H1 (cell line): ENCODE data around the gene HACL1. TPM values are rescaled to one million over a fixed set of nuclear protein-coding genes. Genes with fewer than 3 reads are reported as not detected.

Experiments used
- CTCF ChIA-PET: fragments of 300-600 bp; sonication (Branson Sonifier 250); formaldehyde crosslinking; loops from one replicate; lab custom pipeline; 2021; ENCODE audit not compliant: partially characterized antibody; lab: Charles Lee
- POLR2A ChIA-PET: fragments of 300-600 bp; sonication (Branson Sonifier 250); formaldehyde crosslinking; loops from one replicate; lab custom pipeline; 2021; ENCODE audit warnings: inconsistent platforms; ENCODE audit not compliant: partially characterized antibody; lab: Charles Lee
- DNase-seq, 2 experiments: peaks; one replicate each; pipeline versions ENCODE4 v3.0.0 to v3.0.0-alpha.2; 2010 to 2022; ENCODE audit warnings: low spot score in 2 of 2, low read depth in 1 of 2, mixed read lengths in 1 of 2
- FAIRE-seq: peaks from 2 replicates; lab custom pipeline; 2011; peaks lifted over from hg19 to GRCh38; lab: Jason Lieb, UNC
- H2AFZ ChIP-seq: 2 replicates; pipeline ENCODE4 v1.8.1; 2012; ENCODE audit warnings: low read length, inconsistent platforms
- H2AK5ac ChIP-seq: 2 replicates; pipeline ENCODE4 v1.6.1; 2013; ENCODE audit warnings: low read depth, low read length
- H2BK120ac ChIP-seq: replicated peaks from 2 replicates; pipeline ENCODE3; 2013; ENCODE audit warnings: low read depth, low read length, inconsistent platforms
- H2BK12ac ChIP-seq: 2 replicates; pipeline ENCODE4 v1.6.1; 2013; ENCODE audit warnings: low read depth, low read length
- H2BK15ac ChIP-seq: 2 replicates; pipeline ENCODE4 v1.6.1; 2013; ENCODE audit warnings: low read length
- H2BK20ac ChIP-seq: 2 replicates; pipeline ENCODE4 v1.6.1; 2013; ENCODE audit warnings: low read length
- H2BK5ac ChIP-seq: 2 replicates; pipeline ENCODE4 v1.6.1; 2013; ENCODE audit warnings: low read depth, low read length
- H3K14ac ChIP-seq: 2 replicates; pipeline ENCODE4 v1.6.1; 2013; ENCODE audit warnings: inconsistent platforms; ENCODE audit not compliant: insufficient read length
- H3K18ac ChIP-seq: 2 replicates; pipeline ENCODE4 v1.6.1; 2013; ENCODE audit warnings: low read length; ENCODE audit errors: extremely low read depth
- H3K23ac ChIP-seq: 2 replicates; pipeline ENCODE4 v1.6.1; 2013; ENCODE audit warnings: inconsistent platforms; ENCODE audit not compliant: insufficient read length
- H3K23me2 ChIP-seq: 2 replicates; pipeline ENCODE4 v1.6.1; 2013; ENCODE audit warnings: low read depth, low read length
- H3K27ac ChIP-seq: 2 replicates; pipeline ENCODE4 v1.6.1; 2011; ENCODE audit warnings: low read depth, low read length, inconsistent platforms
- H3K27me3 ChIP-seq, 4 experiments: replicated peaks in 1 of 4; 1 replicate in 1 of 4; 2 replicates in 3 of 4; pipeline versions ENCODE4 v1.6.1 to v1.8.1; 2011 to 2013; ENCODE audit warnings: low read length in 3 of 4, mild to moderate bottlenecking in 3 of 4, inconsistent platforms in 2 of 4, mixed read lengths in 2 of 4, moderate library complexity in 1 of 4; ENCODE audit not compliant: control insufficient read depth in 3 of 4, insufficient read depth in 3 of 4; ENCODE audit errors: extremely low read depth in 1 of 4
- H3K36me3 ChIP-seq, 4 experiments: 2 replicates each; pipeline versions ENCODE4 v1.6.1 to v1.8.1; 2011 to 2013; ENCODE audit warnings: mild to moderate bottlenecking in 4 of 4, low read length in 3 of 4, moderate library complexity in 2 of 4, control low read depth in 1 of 4, inconsistent platforms in 1 of 4; ENCODE audit not compliant: insufficient read depth in 4 of 4, control insufficient read depth in 2 of 4
- H3K4ac ChIP-seq: replicated peaks from 2 replicates; pipeline ENCODE3; 2013; ENCODE audit warnings: low read length, low read depth, mixed read lengths, inconsistent platforms; ENCODE audit not compliant: insufficient read length
- H3K4me1 ChIP-seq, 4 experiments: replicated peaks in 1 of 4; 1 replicate in 1 of 4; 2 replicates in 3 of 4; pipeline versions ENCODE4 v1.6.1 to v1.8.1; 2011 to 2013; ENCODE audit warnings: low read length in 3 of 4, inconsistent platforms in 2 of 4, mixed read lengths in 1 of 4; ENCODE audit not compliant: insufficient read depth in 4 of 4, control insufficient read depth in 3 of 4
- H3K4me2 ChIP-seq, 2 experiments: 2 replicates each; pipeline versions ENCODE4 v1.6.1 to v1.8.1; 2011 to 2013; ENCODE audit warnings: low read depth in 2 of 2, low read length in 2 of 2, control low read depth in 1 of 2, inconsistent platforms in 1 of 2, mild to moderate bottlenecking in 1 of 2; ENCODE audit not compliant: insufficient read depth in 1 of 2
- H3K4me3 ChIP-seq, 4 experiments: fragments of 200-600, 300-600 bp in 1 of 4; sonication (generic), shearing (Covaris generic), sonication (Bioruptor Twin) in 1 of 4; 2 replicates each; pipeline versions ENCODE4 v1.5.1 to v1.8.1; 2011 to 2016; ENCODE audit warnings: low read length in 4 of 4, low read depth in 3 of 4, control low read depth in 2 of 4, inconsistent platforms in 2 of 4, mild to moderate bottlenecking in 2 of 4, mixed read lengths in 1 of 4, moderate library complexity in 1 of 4; ENCODE audit not compliant: insufficient read depth in 2 of 4; ENCODE audit errors: extremely low read depth in 1 of 4
- H3K56ac ChIP-seq: replicated peaks from 2 replicates; pipeline ENCODE3; 2013; ENCODE audit warnings: low read depth, mild to moderate bottlenecking, mixed read lengths, low read length, inconsistent platforms; ENCODE audit not compliant: insufficient read length
- H3K79me1 ChIP-seq: 2 replicates; pipeline ENCODE4 v1.6.1; 2013; ENCODE audit warnings: low read depth, low read length, control low read depth
- H3K79me2 ChIP-seq, 2 experiments: 2 replicates each; pipeline versions ENCODE4 v1.6.1 to v1.8.1; 2012 to 2013; ENCODE audit warnings: low read length in 2 of 2, mild to moderate bottlenecking in 2 of 2, inconsistent platforms in 1 of 2; ENCODE audit not compliant: insufficient read depth in 2 of 2, control insufficient read depth in 1 of 2
- H3K9ac ChIP-seq, 4 experiments: replicated peaks in 1 of 4; 1 replicate in 1 of 4; 2 replicates in 3 of 4; pipeline versions ENCODE4 v1.6.1 to v1.8.1; 2011 to 2013; ENCODE audit warnings: low read depth in 3 of 4, low read length in 3 of 4, control low read depth in 2 of 4, mild to moderate bottlenecking in 2 of 4, moderate library complexity in 2 of 4, inconsistent platforms in 1 of 4; ENCODE audit errors: extremely low read depth in 1 of 4
- H3K9me3 ChIP-seq, 2 experiments: 2 replicates each; pipeline versions ENCODE4 v1.6.1 to v1.8.1; 2012 to 2013; ENCODE audit warnings: mild to moderate bottlenecking in 2 of 2, moderate library complexity in 2 of 2, control low read depth in 1 of 2, inconsistent platforms in 1 of 2, low read depth in 1 of 2, low read length in 1 of 2, mixed read lengths in 1 of 2; ENCODE audit not compliant: insufficient read depth in 2 of 2
- H4K20me1 ChIP-seq, 2 experiments: replicated peaks in 1 of 2; 2 replicates each; pipeline versions ENCODE3 to v1.8.1; 2011 to 2013; ENCODE audit warnings: inconsistent platforms in 2 of 2, low read length in 2 of 2, mild to moderate bottlenecking in 1 of 2; ENCODE audit not compliant: insufficient read depth in 2 of 2, control insufficient read depth in 1 of 2
- H4K5ac ChIP-seq: 2 replicates; pipeline ENCODE4 v1.6.1; 2013; ENCODE audit warnings: low read length, low read depth, mixed read lengths, inconsistent platforms; ENCODE audit not compliant: insufficient read length
- H4K8ac ChIP-seq: 2 replicates; pipeline ENCODE4 v1.8.0; 2013; ENCODE audit warnings: mild to moderate bottlenecking, moderate library complexity, low read length, inconsistent platforms; ENCODE audit not compliant: insufficient read depth; ENCODE audit errors: extremely low read depth
- H4K91ac ChIP-seq: replicated peaks from 2 replicates; pipeline ENCODE3; 2013; ENCODE audit warnings: low read length, mixed read lengths, inconsistent platforms; ENCODE audit not compliant: insufficient read length
- BCL11A ChIP-seq, 2 experiments: IDR thresholded peaks; one replicate each; pipeline ENCODE4 v1.6.1; 2011; ENCODE audit warnings: low read depth in 2 of 2, low read length in 2 of 2, mild to moderate bottlenecking in 2 of 2
- CEBPB ChIP-seq: IDR thresholded peaks from 2 replicates; pipeline ENCODE4 v1.6.1; 2012; ENCODE audit warnings: low read depth, low read length
- CREB1 ChIP-seq: IDR thresholded peaks from 2 replicates; pipeline ENCODE4 v1.6.1; 2012; ENCODE audit warnings: inconsistent platforms
- GTF2F1 ChIP-seq: IDR thresholded peaks from 2 replicates; pipeline ENCODE4 v1.6.1; 2012; ENCODE audit warnings: low read depth, low read length, improper control_type of control experiment, borderline replicate concordance
- KDM4A ChIP-seq: IDR thresholded peaks from one replicate; pipeline ENCODE4 v1.7.1; 2012; ENCODE audit warnings: low read depth, mild to moderate bottlenecking, moderate library complexity, low read length, inconsistent platforms; ENCODE audit not compliant: severe bottlenecking
- PHF8 ChIP-seq: fragments of 200-600 bp; sonication (generic); conservative IDR thresholded peaks from 2 replicates; pipeline ENCODE4 v1.7.1; 2012; ENCODE audit warnings: low read depth, mild to moderate bottlenecking, inconsistent platforms, low read length, moderate library complexity
- POLR2A ChIP-seq, 2 experiments: IDR thresholded peaks; 1 replicate in 1 of 2; 2 replicates in 1 of 2; pipeline ENCODE4 v1.6.1; 2011; ENCODE audit warnings: low read depth in 2 of 2, low read length in 2 of 2, mild to moderate bottlenecking in 2 of 2; ENCODE audit errors: control extremely low read depth in 1 of 2
- RNF2 ChIP-seq: fragments of 200-900, 300-1000 bp; sonication (generic); IDR thresholded peaks from 2 replicates; pipeline ENCODE4 v1.7.1; 2016; ENCODE audit warnings: borderline replicate concordance, low read depth, mild to moderate bottlenecking, antibody characterized with exemption, low read length; ENCODE audit not compliant: poor library complexity, severe bottlenecking; ENCODE audit errors: missing control alignments
- SIN3A ChIP-seq, 2 experiments: IDR thresholded peaks in 1 of 2; conservative IDR thresholded peaks in 1 of 2; 2 replicates each; pipeline ENCODE4 v1.6.1; 2011 to 2012; ENCODE audit warnings: low read length in 2 of 2, improper control_type of control experiment in 1 of 2, low read depth in 1 of 2, mild to moderate bottlenecking in 1 of 2
- SIX5 ChIP-seq: IDR thresholded peaks from 2 replicates; pipeline ENCODE4 v1.6.1; 2011; ENCODE audit warnings: mild to moderate bottlenecking, low read depth, low read length
- SP2 ChIP-seq: IDR thresholded peaks from 2 replicates; pipeline ENCODE4 v1.6.1; 2012; ENCODE audit warnings: mild to moderate bottlenecking, low read length, inconsistent platforms
- TBP ChIP-seq: IDR thresholded peaks from 2 replicates; pipeline ENCODE4 v1.6.1; 2011; ENCODE audit warnings: low read depth, low read length, improper control_type of control experiment
- TEAD4 ChIP-seq: IDR thresholded peaks from 2 replicates; pipeline ENCODE4 v1.6.1; 2012; ENCODE audit warnings: low read depth, low read length, inconsistent platforms, mixed read lengths
- YY1 ChIP-seq: IDR thresholded peaks from 2 replicates; pipeline ENCODE4 v1.6.1; 2011; ENCODE audit warnings: low read depth, mild to moderate bottlenecking, low read length
- WGBS, 2 experiments: shearing (Covaris generic) in 1 of 2; methylation state at CpG; one replicate each; pipeline versions ENCODE4 v1.1.6 to v1.1.7; 2013 to 2015; ENCODE audit warnings: low lambda C conversion rate in 2 of 2, mixed read lengths in 2 of 2, inconsistent platforms in 1 of 2, low coverage in 1 of 2, missing lambda C conversion rate in 1 of 2; ENCODE audit not compliant: insufficient replicate concordance in 2 of 2, insufficient coverage in 1 of 2, insufficient read length in 1 of 2; ENCODE audit errors: extremely low coverage in 1 of 2, missing lambda C conversion rate in 1 of 2; 5-methylcytosine and 5-hydroxymethylcytosine counted together
- polyA plus RNA-seq, 7 experiments: library from polyadenylated mRNA; depleted of rRNA in 3 of 7; stranded (reverse) in 5 of 7; unstranded in 2 of 7; fragments of >200 nt in 5 of 7; fragments of 200-250 nt in 2 of 7; gene quantifications; 1 replicate in 5 of 7; 2 replicates in 1 of 7; 4 replicates in 1 of 7; pipeline versions ENCODE4 v1.2.1 to v1.2.3, GENCODE V29; 2011 to 2013; ENCODE audit warnings: missing spikeins in 2 of 7, mixed read lengths in 2 of 7
- total RNA-seq: library from RNA; stranded (reverse); fragmentation: NEBNext Ultra II Directional; extraction: Animal tissue kit (Norgen Biotek cat#: 25700); gene quantifications from 2 replicates; pipeline ENCODE4 v1.2.1, GENCODE V29; 2021

Gene HACL1
- total and polyA plus RNA-seq, 2 of the 8 experiments (the other 6 are each of a cell fraction or from before 2014, with no cell fraction given) = 38.2 to 46.0 TPM

GRCh38 chr3:15541371-15541770 is 60.0 kb downstream of the HACL1 start:
- Histone ChIP-seq H3K18ac (no peak overlapping the region), H3K27ac (no peak overlapping the region), H3K4me1 (no peaks in the 10 kb centered on the region), H3K27me3 (no peaks in the 10 kb centered on the region), H3K36me3 (no peaks in the 10 kb centered on the region), H2BK15ac (no peak overlapping the region), H4K8ac (no peak overlapping the region), H2BK20ac (no peak overlapping the region), H2AFZ (no peak overlapping the region), H3K4me2 (no peak overlapping the region), H4K5ac (no peak overlapping the region), H3K23me2 (no peaks in the 10 kb centered on the region), H2BK12ac (no peak overlapping the region), H3K56ac (no peak overlapping the region), H3K4ac (no peak overlapping the region), H2BK5ac (no peak overlapping the region), H3K9me3 (no peaks in the 10 kb centered on the region), H4K20me1 (no peaks in the 10 kb centered on the region), H2BK120ac (no peak overlapping the region), H3K4me3 (no peak overlapping the region), H2AK5ac (no peak overlapping the region), H4K91ac (no peak overlapping the region), H3K23ac (no peak overlapping the region), H3K79me1 (no peaks in the 10 kb centered on the region), H3K79me2 (no peaks in the 10 kb centered on the region), H3K14ac (no peak overlapping the region), H3K9ac (no peak overlapping the region)
- FAIRE-seq = no peak
- DNase-seq = no peak
- ChIA-PET POLR2A (no interaction called here), CTCF (interaction anchor here (0.6 to 4.1 kb wide), 6 partner anchors 10 to 175 kb away, joined by 3 to 24 read pairs (median 4); no protein-coding TSS in a partner anchor)
- WGBS, 2 experiments = 93% methylated on average over 4 of the region's 4 CpGs; no CpG with 5 or more reads in 1 of the 2 experiments
- TF ChIP-seq YY1 = no peak
- TF ChIP-seq POLR2A (IDR thresholded peaks at IDR 0.05; ENCODE audit: control extremely low read depth in 1 of 2, low read depth in 2 of 2, low read length in 2 of 2) = no peak
- no peak for TF ChIP-seq PHF8
- TF ChIP-seq CEBPB = no peak
- no peak for TF ChIP-seq GTF2F1
- no peak for TF ChIP-seq SIN3A (conservative IDR thresholded peaks at IDR 0.05 in 1 of 2, IDR thresholded peaks at IDR 0.05 in 1 of 2; ENCODE audit: low read depth in 1 of 2, low read length in 2 of 2)
- TF ChIP-seq TEAD4 = no peak
- TF ChIP-seq BCL11A (IDR thresholded peaks at IDR 0.05; ENCODE audit: low read depth in 2 of 2, low read length in 2 of 2) = no peak
- no peak for TF ChIP-seq SP2
- no peak for TF ChIP-seq SIX5
- TF ChIP-seq CREB1 = no peak
- no peak for TF ChIP-seq TBP
- TF ChIP-seq KDM4A = no peak
- no peak for TF ChIP-seq RNF2
